Peyer's patch (tissue), 4 donors: Measurements from ENCODE around the gene MXD4. TPM values are rescaled to one million over a fixed set of nuclear protein-coding genes. Genes with fewer than 3 reads are reported as not detected.
A peak's percentile ranks its signal among the peaks of the same experiment; 100 is the strongest.

Source experiments
- DNase-seq, 3 donors: peaks; one replicate each; pipeline ENCODE4 v3.0.0-alpha.2; 2017 to 2019
- H3K27ac ChIP-seq, 4 donors: fragments of 200-600 bp; sonication (generic); one replicate each; pipeline ENCODE4 v1.5.1; 2016 to 2019
- H3K27me3 ChIP-seq, 2 donors: fragments of 200-600 bp; sonication (generic); one replicate each; pipeline ENCODE4 v1.5.1; 2019
- H3K36me3 ChIP-seq, 3 donors: fragments of 200-600 bp; sonication (generic); one replicate each; pipeline ENCODE4 v1.5.1; 2016 to 2019
- H3K4me1 ChIP-seq, 4 donors: fragments of 200-600 bp; sonication (generic); one replicate each; pipeline ENCODE4 v1.5.1; 2016 to 2019
- H3K4me3 ChIP-seq, 4 donors: fragments of 200-600 bp; sonication (generic); 1 replicate in 3 of 4; 2 replicates in 1 of 4; pipeline ENCODE4 v1.5.1; 2016 to 2019; ENCODE audit warnings: mild to moderate bottlenecking in 1 of 4
- H3K9me3 ChIP-seq, 4 donors: fragments of 200-600 bp; sonication (generic); one replicate each; pipeline ENCODE4 v1.5.1; 2016 to 2019; ENCODE audit warnings: mild to moderate bottlenecking in 1 of 4
- CTCF ChIP-seq, 6 experiments: fragments of 450-650 bp in 4 of 6; fragments of 200-600 bp in 2 of 6; sonication (generic) in 1 of 6; IDR thresholded peaks; one replicate each; pipeline ENCODE4 v1.5.1; 2017 to 2019; ENCODE audit warnings: antibody characterized with exemption in 6 of 6, mild to moderate bottlenecking in 3 of 6, moderate library complexity in 1 of 6
- POLR2A ChIP-seq, 2 donors: fragments of 450-650 bp; IDR thresholded peaks; one replicate each; pipeline ENCODE4 v1.5.1; 2017; ENCODE audit warnings: antibody characterized with exemption in 2 of 2, mild to moderate bottlenecking in 2 of 2, moderate library complexity in 2 of 2
- total RNA-seq, 4 donors: library from RNA; depleted of rRNA; stranded (reverse); fragments of >200 nt; gene quantifications; one replicate each; pipeline ENCODE4 v1.1.0, GENCODE V29; 2016

Gene MXD4
- total RNA-seq, 4 donors from 2014 or later, result 28.9 to 52.5 (median 44.0) TPM

DNA sequence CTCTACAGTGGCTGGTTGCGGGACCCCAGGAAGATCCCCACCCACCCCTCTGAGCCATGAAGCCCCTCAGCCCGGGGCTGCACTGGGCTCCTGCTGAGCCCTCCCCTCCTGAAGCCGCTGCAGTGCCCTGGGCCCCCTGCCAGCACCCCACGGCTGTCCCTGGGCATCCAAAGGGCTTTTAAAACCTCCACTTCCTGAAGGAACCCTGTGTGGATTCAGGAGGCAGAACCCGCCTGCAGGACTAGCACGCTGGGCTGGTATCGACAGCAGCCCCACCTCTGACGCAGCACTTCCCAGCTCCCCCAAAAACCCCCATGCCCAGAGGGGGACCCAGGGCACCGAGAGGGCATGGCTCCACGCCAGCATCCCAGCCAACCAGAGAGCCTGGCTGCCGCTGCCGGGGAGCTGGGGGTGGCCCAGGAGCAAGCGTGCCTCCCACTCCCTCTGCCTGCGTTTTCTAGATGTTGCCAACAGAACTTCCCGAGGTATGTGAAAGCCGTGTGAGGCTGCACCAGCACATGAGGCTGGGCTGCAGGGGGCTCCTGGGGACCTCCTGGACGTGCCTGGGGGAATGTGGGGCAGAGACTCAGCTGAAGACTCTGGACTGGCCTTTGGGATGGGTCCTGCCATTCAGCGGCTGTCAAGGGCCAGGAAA, 6.3 kb downstream of the MXD4 start:
- H3K36me3 ChIP-seq, result peaks cover 0 to 70% (median 0%) of the 10 kb centered on the region in 3 donors
- peak overlapping the region in 3 of 4 donors; percentile 57 to 73 (median 61) for H3K27ac ChIP-seq
- no peaks in the 10 kb centered on the region for H3K9me3 ChIP-seq
- DNase-seq, result peak in 2 of 3 donors; percentile 12 to 48
- TF ChIP-seq POLR2A (IDR thresholded peaks at IDR 0.05), result no peak
- TF ChIP-seq CTCF (IDR thresholded peaks at IDR 0.05), result no peak
- no peak overlapping the region for H3K4me3 ChIP-seq
- H3K27me3 ChIP-seq, result no peaks in the 10 kb centered on the region
- H3K4me1 ChIP-seq, result peaks cover 0 to 54% (median 10%) of the 10 kb centered on the region in 4 donors

GRCh38 chr4:2254665-2255500, 7.0 kb downstream of the MXD4 start:
- peak in 2 of 3 donors; percentile 15 to 42 for DNase-seq
- Histone ChIP-seq H3K36me3 (peaks cover 0 to 78% (median 0%) of the 10 kb centered on the region in 3 donors), H3K27ac (peak overlapping the region in 2 of 4 donors; percentile 61 to 73), H3K27me3 (no peaks in the 10 kb centered on the region), H3K9me3 (no peaks in the 10 kb centered on the region), H3K4me3 (no peak overlapping the region), H3K4me1 (peaks cover 0 to 46% (median 6%) of the 10 kb centered on the region in 4 donors)
- TF ChIP-seq CTCF (IDR thresholded peaks at IDR 0.05) (no peak), POLR2A (IDR thresholded peaks at IDR 0.05) (no peak)

DNA sequence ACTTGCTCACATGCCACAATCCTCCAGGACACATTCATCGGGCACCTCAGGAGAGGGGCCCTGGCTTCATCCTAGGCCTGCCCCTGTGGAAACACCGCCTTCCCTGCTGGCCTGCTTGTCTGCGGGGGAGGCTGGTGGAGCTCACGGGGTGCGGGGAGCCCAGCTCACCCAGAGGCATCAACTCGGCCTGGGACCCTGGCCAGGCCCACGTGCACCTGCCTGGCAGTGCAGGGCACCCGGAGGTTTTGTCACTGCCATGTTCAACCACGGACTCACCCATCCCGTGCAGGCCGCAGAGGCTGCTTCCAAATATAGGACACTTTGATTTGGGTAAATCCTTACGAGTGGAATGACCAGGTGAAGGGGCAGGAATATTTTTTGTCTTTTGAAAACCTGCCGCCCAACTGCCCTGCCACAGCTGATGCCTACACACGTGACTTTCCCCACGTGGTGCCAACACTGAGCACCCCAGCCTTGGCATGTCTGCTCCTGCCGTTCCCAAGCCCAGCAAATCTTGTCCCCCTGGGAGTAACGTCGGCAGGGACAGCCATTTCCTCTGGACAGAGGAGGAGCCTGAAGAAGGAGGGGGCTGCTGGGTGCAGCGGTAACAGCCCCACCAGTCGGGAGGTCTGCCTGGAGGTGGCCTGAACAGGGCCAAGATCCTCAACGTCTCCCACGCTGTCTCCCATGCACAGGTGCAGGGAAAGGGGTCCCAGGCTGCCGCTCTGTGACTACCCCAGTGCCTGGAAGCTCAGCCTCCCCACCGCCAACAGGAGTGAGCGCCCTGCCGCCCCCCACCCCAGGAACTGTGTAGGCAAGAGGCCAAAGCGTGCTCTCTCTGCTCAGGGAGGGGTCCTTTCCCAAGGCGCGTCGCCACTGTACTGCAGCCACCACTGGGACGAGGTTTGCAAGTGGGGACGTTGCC, 8.5 kb downstream of the MXD4 start:
- H3K4me3 ChIP-seq, result no peak overlapping the region
- H3K4me1 ChIP-seq, result peaks cover 0 to 33% (median 6%) of the 10 kb centered on the region in 4 donors
- H3K27ac ChIP-seq, result no peak overlapping the region
- no peaks in the 10 kb centered on the region for H3K9me3 ChIP-seq
- TF ChIP-seq POLR2A (IDR thresholded peaks at IDR 0.05) (no peak), CTCF (IDR thresholded peaks at IDR 0.05) (no peak)
- peak; percentile 15 to 38 (median 34) for DNase-seq
- H3K36me3 ChIP-seq, result peaks cover 0 to 88% (median 0%) of the 10 kb centered on the region in 3 donors
- no peaks in the 10 kb centered on the region for H3K27me3 ChIP-seq

- Histone ChIP-seq H3K27me3 (no peaks in the 10 kb centered on the region), H3K36me3 (peaks cover 0 to 86% (median 0%) of the 10 kb centered on the region in 3 donors), H3K4me3 (no peak overlapping the region), H3K27ac (no peak overlapping the region), H3K9me3 (no peaks in the 10 kb centered on the region), H3K4me1 (peaks cover 0 to 25% (median 6%) of the 10 kb centered on the region in 4 donors)
- DNase-seq, result peak in 2 of 3 donors; percentile 12 to 34
- no peak for TF ChIP-seq CTCF (IDR thresholded peaks at IDR 0.05)
- no peak for TF ChIP-seq POLR2A (IDR thresholded peaks at IDR 0.05)
These were observed 9.3 kb downstream of the MXD4 start for GRCh38 chr4:2252530-2253091.
